ENCODE results near the gene USP34.

USP34 gene

GRCh38 chr2:61158356-61158955 is 312.4 kb downstream of the USP34 start:
- H3K9me3 ChIP-seq (ENCODE audit: insufficient read depth, low read length) = no peaks in the 10 kb centered on the region
- no peak overlapping the region for H3K27ac ChIP-seq (ENCODE audit: low read depth, low read length)
- H3K79me2 ChIP-seq (ENCODE audit: insufficient read depth, low read length) = no peaks in the 10 kb centered on the region
- H3K36me3 ChIP-seq (ENCODE audit: low read length) = no peaks in the 10 kb centered on the region
- no peak overlapping the region for H2AFZ ChIP-seq (ENCODE audit: low read depth, low read length, severe bottlenecking)
- no peak overlapping the region for H3K9ac ChIP-seq (ENCODE audit: low read length)
- TF ChIP-seq CTCF (IDR thresholded peaks at IDR 0.05; ENCODE audit: insufficient read depth, low read length, poor library complexity, severe bottlenecking) = no peak
- no peak for TF ChIP-seq EZH2phosphoT487 (conservative IDR thresholded peaks at IDR 0.05; ENCODE audit: low read length)
- H3K4me3 ChIP-seq (ENCODE audit: insufficient read depth, low read length, poor library complexity, severe bottlenecking) = no peak overlapping the region
- no peaks in the 10 kb centered on the region for H3K9me2 ChIP-seq (replicated peaks; ENCODE audit: insufficient read depth, low read length)
- H3K4me2 ChIP-seq (ENCODE audit: low read depth, low read length, poor library complexity, severe bottlenecking) = no peak overlapping the region
- H4K20me1 ChIP-seq (ENCODE audit: low read depth, low read length) = no peaks in the 10 kb centered on the region
- H3K27me3 ChIP-seq (ENCODE audit: low read length) = no peaks in the 10 kb centered on the region
- no peaks in the 10 kb centered on the region for H3F3A ChIP-seq (ENCODE audit: insufficient read depth)

GRCh38 chr2:61157371-61158003 is 313.4 kb downstream of the USP34 start:
- TF ChIP-seq CTCF (IDR thresholded peaks at IDR 0.05; ENCODE audit: insufficient read depth, low read length, poor library complexity, severe bottlenecking) = no peak
- no peak for TF ChIP-seq EZH2phosphoT487 (conservative IDR thresholded peaks at IDR 0.05; ENCODE audit: low read length)

GRCh38 chr2:61151436-61151835 is 319.5 kb downstream of the USP34 start:
- TF ChIP-seq EZH2phosphoT487 (conservative IDR thresholded peaks at IDR 0.05; ENCODE audit: low read length) = no peak
- no peak for TF ChIP-seq CTCF (IDR thresholded peaks at IDR 0.05; ENCODE audit: insufficient read depth, low read length, poor library complexity, severe bottlenecking)
- peaks cover 7% of the 10 kb centered on the region; the same call in 1 of the 2 replicates for H3F3A ChIP-seq (ENCODE audit: insufficient read depth)
- H3K36me3 ChIP-seq (ENCODE audit: low read length) = no peaks in the 10 kb centered on the region
- H3K9ac ChIP-seq (ENCODE audit: low read length) = no peak overlapping the region
- H2AFZ ChIP-seq (ENCODE audit: low read depth, low read length, severe bottlenecking) = no peak overlapping the region
- H3K27me3 ChIP-seq (ENCODE audit: low read length) = no peaks in the 10 kb centered on the region
- no peaks in the 10 kb centered on the region for H3K9me3 ChIP-seq (ENCODE audit: insufficient read depth, low read length)
- H4K20me1 ChIP-seq (ENCODE audit: low read depth, low read length) = no peaks in the 10 kb centered on the region
- H3K4me2 ChIP-seq (ENCODE audit: low read depth, low read length, poor library complexity, severe bottlenecking) = no peak overlapping the region
- H3K4me3 ChIP-seq (ENCODE audit: insufficient read depth, low read length, poor library complexity, severe bottlenecking) = no peak overlapping the region
- H3K9me2 ChIP-seq (replicated peaks; ENCODE audit: insufficient read depth, low read length) = no peaks in the 10 kb centered on the region
- H3K79me2 ChIP-seq (ENCODE audit: insufficient read depth, low read length) = no peaks in the 10 kb centered on the region
- no peak overlapping the region for H3K27ac ChIP-seq (ENCODE audit: low read depth, low read length)

More at GRCh38 chr2:61157371-61158003, 313.4 kb downstream of the USP34 start:
- no peaks in the 10 kb centered on the region for H4K20me1 ChIP-seq (ENCODE audit: low read depth, low read length)
- no peaks in the 10 kb centered on the region for H3K9me2 ChIP-seq (replicated peaks; ENCODE audit: insufficient read depth, low read length)
- H3K4me3 ChIP-seq (ENCODE audit: insufficient read depth, low read length, poor library complexity, severe bottlenecking) = no peak overlapping the region
- H3K27me3 ChIP-seq (ENCODE audit: low read length) = no peaks in the 10 kb centered on the region
- H3K79me2 ChIP-seq (ENCODE audit: insufficient read depth, low read length) = no peaks in the 10 kb centered on the region
- H3K9ac ChIP-seq (ENCODE audit: low read length) = no peak overlapping the region
- no peaks in the 10 kb centered on the region for H3F3A ChIP-seq (ENCODE audit: insufficient read depth)
- H2AFZ ChIP-seq (ENCODE audit: low read depth, low read length, severe bottlenecking) = no peak overlapping the region
- H3K36me3 ChIP-seq (ENCODE audit: low read length) = no peaks in the 10 kb centered on the region
- H3K4me2 ChIP-seq (ENCODE audit: low read depth, low read length, poor library complexity, severe bottlenecking) = no peak overlapping the region
- H3K27ac ChIP-seq (ENCODE audit: low read depth, low read length) = no peak overlapping the region
- H3K9me3 ChIP-seq (ENCODE audit: insufficient read depth, low read length) = no peaks in the 10 kb centered on the region

All from SU-DHL-6 (cell line).